ENCODE data around the gene TBX4. TPM values are rescaled to one million over a fixed set of nuclear protein-coding genes. Genes with fewer than 3 reads are reported as not detected.
"Not testable (repeated sequence)": the region's sequence is repeated elsewhere in the genome, so short reads cannot be mapped to it uniquely, and the experiment has no call there.

Gene TBX4
- total RNA-seq, 1 donor from 2014 or later: 56.6 TPM

GRCh38 chr17:61440697-61441096 is 11.5 kb upstream of the TBX4 start:
- H3K4me1 Mint-ChIP-seq: peaks cover 12% of the 10 kb centered on the region
- H3K27me3 Mint-ChIP-seq (ENCODE audit: low read depth): peaks cover 2% of the 10 kb centered on the region
- no peak overlapping the region for H3K4me3 Mint-ChIP-seq
- H3K9me3 Mint-ChIP-seq: peaks cover 25% of the 10 kb centered on the region
- H3K36me3 Mint-ChIP-seq: peaks cover 5% of the 10 kb centered on the region
- no peak for TF ChIP-seq CTCF (IDR thresholded peaks at IDR 0.05; ENCODE audit: unreplicated experiment)
- DNase-seq (ENCODE audit: low spot score in 2 of 2, unreplicated experiment in 2 of 2): no peak
- H3K27ac Mint-ChIP-seq: no peak overlapping the region

GRCh38 chr17:61441507-61441906 is 10.7 kb upstream of the TBX4 start:
- H3K27ac Mint-ChIP-seq; DNase-seq (ENCODE audit: low spot score in 2 of 2, unreplicated experiment in 2 of 2); H3K4me3 Mint-ChIP-seq; H3K27me3 Mint-ChIP-seq (ENCODE audit: low read depth); H3K36me3 Mint-ChIP-seq: not testable (repeated sequence)
- Mint-ChIP-seq H3K4me1 (peaks cover 12% of the 10 kb centered on the region), H3K9me3 (peaks cover 17% of the 10 kb centered on the region)

GRCh38 chr17:61442136-61442775 is 10.0 kb upstream of the TBX4 start:
- Mint-ChIP-seq H3K9me3 (peaks cover 13% of the 10 kb centered on the region), H3K27ac (no peak overlapping the region), H3K4me3 (no peak overlapping the region), H3K27me3 (ENCODE audit: low read depth) (peaks cover 2% of the 10 kb centered on the region), H3K36me3 (peaks cover 4% of the 10 kb centered on the region), H3K4me1 (peaks cover 12% of the 10 kb centered on the region)
- no peak for DNase-seq (ENCODE audit: low spot score in 2 of 2, unreplicated experiment in 2 of 2)
- TF ChIP-seq CTCF (IDR thresholded peaks at IDR 0.05; ENCODE audit: unreplicated experiment): no peak

- DNase-seq (ENCODE audit: low spot score in 2 of 2, unreplicated experiment in 2 of 2): no peak
- H3K4me1 Mint-ChIP-seq: peaks cover 12% of the 10 kb centered on the region
- peaks cover 8% of the 10 kb centered on the region for H3K9me3 Mint-ChIP-seq
- no peaks in the 10 kb centered on the region for H3K36me3 Mint-ChIP-seq
- no peak overlapping the region for H3K4me3 Mint-ChIP-seq
- H3K27me3 Mint-ChIP-seq (ENCODE audit: low read depth): peaks cover 2% of the 10 kb centered on the region
- H3K27ac Mint-ChIP-seq: peak overlapping the region; percentile 44
- no peak for TF ChIP-seq CTCF (IDR thresholded peaks at IDR 0.05; ENCODE audit: unreplicated experiment)
These were observed 9.2 kb upstream of the TBX4 start for GRCh38 chr17:61442878-61443474.

GRCh38 chr17:61443475-61443882 is 8.7 kb upstream of the TBX4 start:
- no peak for TF ChIP-seq CTCF (IDR thresholded peaks at IDR 0.05; ENCODE audit: unreplicated experiment)
- peak overlapping the region; percentile 24 for H3K4me3 Mint-ChIP-seq
- no peak for DNase-seq (ENCODE audit: low spot score in 2 of 2, unreplicated experiment in 2 of 2)
- no peaks in the 10 kb centered on the region for H3K36me3 Mint-ChIP-seq
- H3K27ac Mint-ChIP-seq: peak overlapping the region; percentile 72
- peaks cover 5% of the 10 kb centered on the region for H3K27me3 Mint-ChIP-seq (ENCODE audit: low read depth)
- peaks cover 8% of the 10 kb centered on the region for H3K9me3 Mint-ChIP-seq
- H3K4me1 Mint-ChIP-seq: peaks cover 12% of the 10 kb centered on the region

GRCh38 chr17:61444075-61444474 is 8.1 kb upstream of the TBX4 start:
- Mint-ChIP-seq H3K27ac (peak overlapping the region; percentile 72), H3K9me3 (peaks cover 8% of the 10 kb centered on the region), H3K27me3 (ENCODE audit: low read depth) (peaks cover 6% of the 10 kb centered on the region), H3K4me1 (peaks cover 12% of the 10 kb centered on the region), H3K36me3 (no peaks in the 10 kb centered on the region), H3K4me3 (peak overlapping the region; percentile 24)
- DNase-seq (ENCODE audit: low spot score in 2 of 2, unreplicated experiment in 2 of 2): no peak
- no peak for TF ChIP-seq CTCF (IDR thresholded peaks at IDR 0.05; ENCODE audit: unreplicated experiment)
